Measurements from ENCODE around the gene GNAS. TPM values are rescaled to one million over a fixed set of nuclear protein-coding genes. Genes with fewer than 3 reads are reported as not detected.

The GNAS gene
- 337 and 622 TPM in 2 replicates for total RNA-seq

GRCh38 chr20:58852543-58853271 lies at the start of gene GNAS:
GNAS (plus strand) TSS chr20:58852716.

GRCh38 chr20:58850693-58851174 lies 1.8 kb upstream of the GNAS start, which contains the start of gene GNAS-AS1:
GNAS-AS1 (minus strand) TSS chr20:58850902.

Other genes with a start within 250 kb of the GNAS start
- 20.2 and 70.5 TPM in 2 replicates for gene STX16, start 201.4 kb upstream of the GNAS start, total RNA-seq
- gene NPEPL1, start 159.9 kb upstream of the GNAS start, total RNA-seq: 20.8 and 22.3 TPM in 2 replicates
- gene GNAS-AS1, start 1.8 kb upstream of the GNAS start, total RNA-seq: 0.13 TPM in 1 of 2 replicates, not detected in the other
- 42.7 and 64.7 TPM in 2 replicates for gene NELFCD, start 128.5 kb downstream of the GNAS start, total RNA-seq
- gene CTSZ, start 154.5 kb downstream of the GNAS start, total RNA-seq: 221 and 536 TPM in 2 replicates
- gene TUBB1, start 166.7 kb downstream of the GNAS start, total RNA-seq: not detected in 2 replicates
- 32.9 and 50.0 TPM in 2 replicates for gene ATP5F1E, start 179.6 kb downstream of the GNAS start, total RNA-seq
- gene PRELID3B, start 190.1 kb downstream of the GNAS start, total RNA-seq: 63.9 and 83.3 TPM in 2 replicates